Measurements from ENCODE around the gene NTRK1.

- TF ChIP-seq CTCF (IDR thresholded peaks at IDR 0.05; ENCODE audit: low read length) (no peak), EZH2 (IDR thresholded peaks at IDR 0.05; ENCODE audit: borderline replicate concordance, low read length) (no peak)
Observed at GRCh38 chr1:156912310-156912709, 51.6 kb downstream of the NTRK1 start.
